Kidney glomerular epithelial cell (primary cell): ENCODE measurements around the gene CERCAM.
A peak's percentile ranks its signal among the peaks of the same experiment; 100 is the strongest.

ENCODE experiments used
- DNase-seq: peaks from one replicate; lab custom pipeline; 2025; lab: John Stamatoyannopoulos, UW

The CERCAM gene

GRCh38 chr9:128420651-128421481 lies at the start of gene CERCAM:
Gene CERCAM (plus strand): TSS chr9:128420857. CDS start chr9:128420878, 21 bp downstream.
- peak; percentile 28 for DNase-seq

- DNase-seq = no peak
Observed at GRCh38 chr9:128371630-128372117, 49.0 kb upstream of the CERCAM start.

GRCh38 chr9:128372188-128372641 lies 48.4 kb upstream of the CERCAM start:
- DNase-seq = no peak

- DNase-seq = no peak
Observed at GRCh38 chr9:128372784-128373183, 47.9 kb upstream of the CERCAM start.

DNA sequence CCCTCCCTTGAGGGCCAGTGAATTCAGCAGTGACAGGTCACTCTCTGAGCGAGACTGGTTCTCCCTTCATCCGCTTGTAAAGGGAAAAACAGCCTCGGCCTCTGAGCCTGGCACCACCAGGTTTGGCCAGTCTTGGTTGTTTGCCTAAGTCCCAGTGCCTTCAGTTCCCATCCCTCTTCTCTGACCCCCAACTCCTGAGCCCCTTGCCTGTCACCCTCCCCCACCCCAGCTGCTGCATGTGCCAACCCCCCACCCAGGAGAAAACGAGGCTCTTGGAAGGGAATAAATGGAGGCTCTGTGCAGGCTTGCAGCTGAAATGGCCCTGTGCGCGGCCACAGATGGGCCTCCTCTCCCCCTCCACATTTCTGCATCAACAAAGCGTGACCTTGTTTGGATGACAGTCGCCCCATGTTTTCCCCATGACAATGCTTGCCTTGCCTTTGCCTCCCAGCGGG lies 46.4 kb upstream of the CERCAM start:
- DNase-seq = no peak

GRCh38 chr9:128375865-128376264 lies 44.8 kb upstream of the CERCAM start:
- no peak for DNase-seq

DNA sequence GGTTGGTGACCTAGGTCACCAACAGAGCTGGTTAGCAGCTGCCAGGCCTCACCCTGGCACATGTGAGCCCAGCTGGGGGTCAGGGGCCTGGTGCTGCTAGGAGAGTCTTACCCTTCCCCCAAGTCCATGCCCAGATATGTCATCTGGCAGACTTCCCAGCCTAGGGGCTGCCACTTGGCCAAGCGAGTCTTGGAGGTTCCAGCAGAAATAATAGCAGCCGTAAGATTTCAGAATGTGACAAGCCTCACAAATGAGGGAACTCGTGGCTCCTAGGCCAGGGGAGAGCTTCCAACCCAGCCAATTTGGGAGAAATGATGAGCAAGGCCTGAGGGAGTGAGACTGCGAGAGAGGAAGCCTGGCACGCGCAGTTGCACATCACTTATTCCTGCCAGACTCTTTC lies 38.4 kb upstream of the CERCAM start:
- DNase-seq = no peak

- no peak for DNase-seq
Observed at GRCh38 chr9:128383007-128383753, 37.5 kb upstream of the CERCAM start.

DNA sequence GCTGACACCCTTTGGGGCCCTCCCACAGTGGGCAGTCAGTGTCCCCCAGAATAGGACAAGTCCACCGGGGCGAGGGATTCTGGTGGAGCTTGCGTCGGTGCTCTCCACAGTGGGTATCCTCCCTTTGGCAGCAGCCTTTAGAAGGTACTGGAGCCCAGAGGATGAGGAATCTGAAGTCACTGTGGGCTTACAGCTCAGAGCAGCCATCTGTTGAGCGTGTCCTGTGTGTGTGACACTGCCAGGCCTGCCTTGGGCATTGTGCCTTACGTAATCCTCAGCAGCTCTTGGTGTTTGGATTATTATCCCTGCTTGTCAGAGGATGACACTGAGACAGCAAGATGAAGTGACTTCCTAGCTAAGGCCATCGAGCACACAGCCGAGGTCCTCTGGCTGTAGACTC lies 36.9 kb upstream of the CERCAM start:
- no peak for DNase-seq

GRCh38 chr9:128384801-128385495 lies 35.7 kb upstream of the CERCAM start:
- DNase-seq = no peak

DNA sequence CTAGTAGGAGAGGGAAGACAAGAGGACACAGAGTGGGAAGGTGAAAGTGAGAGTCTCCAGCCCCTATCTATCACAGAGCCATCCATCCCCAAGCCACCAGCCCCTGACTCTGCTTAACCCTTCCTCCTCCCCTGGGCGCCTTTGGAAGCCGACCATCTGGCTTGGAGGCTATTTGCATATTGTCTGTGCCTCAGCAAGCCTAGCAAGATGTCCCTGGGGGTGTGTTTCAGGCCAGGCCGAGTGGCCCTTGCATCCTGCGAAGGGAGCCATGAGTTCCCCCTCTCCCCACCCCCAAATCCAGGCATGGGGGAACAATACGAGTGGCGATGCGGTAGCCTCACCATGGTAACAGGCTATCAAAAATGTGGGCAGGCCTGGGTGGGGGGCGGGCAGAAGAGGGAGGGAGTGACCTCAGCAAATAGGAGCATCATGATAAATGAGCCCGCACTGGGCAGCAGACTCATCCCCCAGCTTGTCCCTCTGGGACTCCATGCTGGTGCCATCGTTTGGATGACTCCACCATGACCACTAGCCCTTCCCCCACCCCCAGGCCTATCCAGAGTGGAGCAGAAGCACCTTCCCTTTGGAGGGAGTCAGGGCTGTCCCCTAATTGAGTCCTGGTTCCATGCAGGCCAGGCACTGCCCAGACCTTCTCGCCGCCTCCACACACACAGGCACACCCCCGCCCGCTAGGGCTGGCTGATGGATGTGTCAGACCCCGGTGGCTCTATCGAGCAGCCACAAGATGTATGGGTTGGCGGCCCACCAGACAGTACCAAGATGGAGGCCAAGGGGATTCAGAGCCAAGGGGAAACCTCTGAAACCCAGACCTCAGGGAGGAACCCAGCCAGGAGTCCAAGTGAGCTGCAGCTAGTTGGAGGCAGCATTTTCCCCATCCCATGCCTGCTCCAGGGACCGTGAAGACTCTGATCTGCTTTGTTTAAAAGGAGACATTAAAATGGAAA lies 34.9 kb upstream of the CERCAM start:
- DNase-seq = no peak

GRCh38 chr9:128388150-128388549 lies 32.5 kb upstream of the CERCAM start:
- no peak for DNase-seq

DNA sequence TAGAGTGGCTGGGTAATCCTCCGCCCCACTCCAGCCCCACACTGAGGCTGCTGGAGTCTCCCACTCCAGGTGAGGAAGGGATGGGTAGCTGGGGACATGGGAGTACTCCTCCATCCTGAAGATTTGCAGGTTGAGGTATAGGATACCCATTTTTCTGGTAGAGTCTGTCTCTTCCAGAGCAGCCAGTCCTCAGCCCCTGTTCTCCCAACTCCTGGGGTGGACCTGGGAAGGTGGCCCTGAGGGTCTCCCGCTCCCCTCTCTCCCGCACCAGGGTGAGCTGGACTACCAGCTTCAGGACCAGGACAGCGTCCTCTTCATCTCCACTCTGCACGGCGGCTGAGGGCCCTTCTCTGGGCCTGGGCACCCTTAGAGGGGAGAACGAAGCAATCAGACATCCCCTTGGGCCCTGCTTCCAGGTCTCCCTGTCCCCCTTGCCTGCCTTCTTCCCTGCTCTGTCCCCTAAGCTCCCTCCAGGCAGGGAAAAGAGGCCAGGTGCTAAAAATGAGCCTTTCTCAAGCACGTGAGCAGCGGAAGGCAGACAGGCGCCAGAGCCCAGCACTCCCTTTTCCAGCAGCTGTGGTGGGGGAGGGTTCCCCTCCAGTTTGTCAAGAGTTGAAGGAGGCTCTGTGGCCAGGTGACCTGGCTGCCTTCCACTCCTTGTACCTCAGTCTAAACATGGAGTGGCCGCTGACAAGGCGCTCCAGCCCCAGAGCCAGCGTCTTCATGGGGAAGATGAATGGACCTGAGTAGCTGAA lies 31.1 kb upstream of the CERCAM start:
- DNase-seq = no peak

DNA sequence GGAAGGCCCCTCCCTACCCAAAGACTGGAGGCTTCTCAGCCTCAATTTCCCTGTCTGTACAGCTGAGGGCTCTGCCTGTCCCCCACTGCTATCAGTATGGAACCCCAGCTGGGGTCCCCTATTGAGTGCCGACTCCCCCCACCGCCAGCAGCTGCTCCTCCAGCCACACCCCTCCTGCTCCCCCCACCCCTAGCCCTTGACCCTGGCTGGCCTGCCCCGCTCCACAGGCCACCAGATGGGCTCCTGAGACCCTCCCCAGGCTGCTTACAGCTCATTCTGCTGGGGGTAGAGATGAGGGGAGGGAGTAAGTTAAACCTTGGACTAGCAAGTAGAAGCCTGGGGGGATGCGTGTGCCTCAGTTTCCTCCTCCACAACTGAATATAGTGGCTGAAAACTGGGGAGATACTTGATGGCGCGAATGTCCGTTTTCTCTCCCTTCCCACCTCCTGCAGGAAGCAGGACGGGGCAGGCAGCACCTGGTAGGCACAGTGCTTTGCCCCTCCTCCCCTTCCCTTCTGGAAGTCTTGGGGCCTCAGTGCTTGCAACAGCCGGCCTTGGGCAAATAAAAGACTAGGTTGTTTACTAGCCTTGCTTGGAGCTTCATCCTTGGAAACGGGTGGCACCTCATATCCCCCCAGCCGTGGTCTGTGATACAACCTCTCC lies 30.4 kb upstream of the CERCAM start:
- DNase-seq = no peak

- DNase-seq = no peak
Observed at GRCh38 chr9:128390813-128391711, 29.6 kb upstream of the CERCAM start.

DNA sequence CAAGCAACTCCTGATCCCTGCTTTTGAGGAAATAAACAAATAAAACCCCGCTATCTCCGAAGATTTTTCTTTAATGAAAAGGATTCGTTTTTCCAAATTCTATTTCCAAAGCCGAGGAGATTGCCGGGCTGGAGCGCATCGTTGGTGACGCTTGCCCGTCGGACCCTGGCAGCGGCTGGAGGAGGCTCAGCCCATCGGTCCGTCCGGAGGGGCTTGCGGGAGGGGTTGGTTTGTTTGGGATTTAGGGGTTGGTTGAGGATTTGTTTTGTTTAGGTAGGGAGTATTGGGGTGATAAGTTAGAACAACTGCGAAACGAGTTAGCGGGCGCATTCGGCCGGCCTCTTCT lies 28.7 kb upstream of the CERCAM start:
- no peak for DNase-seq

- no peak for DNase-seq
Observed at GRCh38 chr9:128392302-128393144, 28.1 kb upstream of the CERCAM start.
